ENCODE data around the gene UTP20.

- no peak for TF ChIP-seq CTCF (IDR thresholded peaks at IDR 0.05)
- TF ChIP-seq POLR2A (IDR thresholded peaks at IDR 0.05): no peak
Measured at GRCh38 chr12:101299346-101299745, 19.4 kb downstream of the UTP20 start.
